MM.1S (cell line): ENCODE measurements around the gene RMND1.

Experiments
- DNase-seq: peaks from one replicate; pipeline ENCODE4 v3.0.0-alpha.2; 2015
- H2AFZ ChIP-seq: fragments of 300-600 bp; sonication (generic); 2 replicates; pipeline ENCODE4 v1.6.0; 2016; ENCODE audit warnings: antibody characterized with exemption, low read length
- H3F3A ChIP-seq: fragments of 300-600 bp; sonication (generic); 2 replicates; pipeline ENCODE4 v1.6.1; 2016; ENCODE audit warnings: mild to moderate bottlenecking, antibody characterized with exemption, low read length, moderate library complexity, mixed read lengths; ENCODE audit not compliant: insufficient read depth
- H3K27ac ChIP-seq: fragments of 300-600 bp; sonication (generic); 2 replicates; pipeline ENCODE4 v1.5.1; 2016; ENCODE audit warnings: mild to moderate bottlenecking, low read length
- H3K27me3 ChIP-seq: fragments of 300-600 bp; sonication (generic); replicated peaks from 2 replicates; pipeline ENCODE4 v1.6.0; 2016; ENCODE audit warnings: low read length; ENCODE audit not compliant: insufficient read depth
- H3K36me3 ChIP-seq: fragments of 300-600 bp; sonication (generic); replicated peaks from 2 replicates; pipeline ENCODE4 v1.6.1; 2016; ENCODE audit warnings: mild to moderate bottlenecking, low read length, mixed read lengths; ENCODE audit not compliant: insufficient read depth
- H3K4me1 ChIP-seq: fragments of 300-600 bp; sonication (generic); 2 replicates; pipeline ENCODE4 v1.6.1; 2016; ENCODE audit warnings: low read length, mixed read lengths
- H3K4me2 ChIP-seq: fragments of 300-600 bp; sonication (generic); 2 replicates; pipeline ENCODE4 v1.6.0; 2016; ENCODE audit warnings: low read depth, low read length
- H3K4me3 ChIP-seq: fragments of 300-600 bp; sonication (generic); 2 replicates; pipeline ENCODE4 v1.5.1; 2016; ENCODE audit warnings: low read length, mixed read lengths
- H3K79me2 ChIP-seq: fragments of 300-600 bp; sonication (generic); 2 replicates; pipeline ENCODE4 v1.6.1; 2016; ENCODE audit warnings: mixed run types, low read length, mixed read lengths
- H3K9ac ChIP-seq: fragments of 300-600 bp; sonication (generic); 2 replicates; pipeline ENCODE4 v1.6.1; 2016; ENCODE audit warnings: low read length, mixed read lengths
- H3K9me2 ChIP-seq: fragments of 300-600 bp; sonication (generic); replicated peaks from 2 replicates; pipeline ENCODE4 v1.6.1; 2016; ENCODE audit warnings: mild to moderate bottlenecking, low read length, mixed read lengths; ENCODE audit not compliant: insufficient read depth
- H3K9me3 ChIP-seq: fragments of 300-600 bp; sonication (generic); replicated peaks from 2 replicates; pipeline ENCODE4 v1.6.1; 2016; ENCODE audit warnings: mild to moderate bottlenecking, low read length, mixed read lengths; ENCODE audit not compliant: insufficient read depth
- H4K20me1 ChIP-seq: fragments of 300-600 bp; sonication (generic); 2 replicates; pipeline ENCODE4 v1.6.1; 2016; ENCODE audit warnings: mild to moderate bottlenecking, low read length, moderate library complexity, mixed read lengths; ENCODE audit not compliant: insufficient read depth
- CTCF ChIP-seq: fragments of 300-600 bp; sonication (generic); IDR thresholded peaks from 2 replicates; pipeline ENCODE4 v1.5.1; 2016; ENCODE audit warnings: antibody characterized with exemption, low read length, mixed read lengths
- EZH2 ChIP-seq: fragments of 300-600 bp; sonication (generic); optimal IDR thresholded peaks from 2 replicates; pipeline ENCODE3; 2017; ENCODE audit warnings: low read depth, mild to moderate bottlenecking, antibody characterized with exemption, low read length, mixed read lengths
- EZH2phosphoT487 ChIP-seq: fragments of 300-600 bp; sonication (generic); IDR thresholded peaks from 2 replicates; pipeline ENCODE4 v1.6.1; 2018; ENCODE audit warnings: antibody characterized with exemption, low read length

Gene RMND1

GRCh38 chr6:151388997-151389617, 62.8 kb downstream of the RMND1 start:
- H3K4me1 ChIP-seq = peaks cover 5% of the 10 kb centered on the region; the same call in 1 of the 2 replicates
- no peaks in the 10 kb centered on the region for H3K36me3 ChIP-seq
- peak overlapping the region; percentile 93; the same call in 1 of the 2 replicates for H3K27ac ChIP-seq
- peak overlapping the region; percentile 62 for H3K4me3 ChIP-seq
- TF ChIP-seq CTCF (no peak), EZH2phosphoT487 (no peak), EZH2 (no peak)
- peak overlapping the region; percentile 85 for H3K9ac ChIP-seq
- no peaks in the 10 kb centered on the region for H3K9me3 ChIP-seq
- peaks cover 28% of the 10 kb centered on the region for H3F3A ChIP-seq
- peaks cover 73% of the 10 kb centered on the region for H3K79me2 ChIP-seq
- DNase-seq = no peak
- no peaks in the 10 kb centered on the region for H4K20me1 ChIP-seq
- H3K27me3 ChIP-seq = no peaks in the 10 kb centered on the region
- H3K9me2 ChIP-seq = no peaks in the 10 kb centered on the region
- peak overlapping the region; percentile 70 for H3K4me2 ChIP-seq
- 0 out of 2 replicates have a peak overlapping the region, but pooled peaks have one; percentile 52 for H2AFZ ChIP-seq

GRCh38 chr6:151388236-151388635, 63.7 kb downstream of the RMND1 start:
- H3K4me2 ChIP-seq = no peak overlapping the region
- H3K4me3 ChIP-seq = no peak overlapping the region
- peaks cover 5% of the 10 kb centered on the region; the same call in 1 of the 2 replicates for H3K4me1 ChIP-seq
- no peak for DNase-seq
- H3K9ac ChIP-seq = no peak overlapping the region
- peaks cover 73% of the 10 kb centered on the region for H3K79me2 ChIP-seq
- H4K20me1 ChIP-seq = no peaks in the 10 kb centered on the region
- H3K36me3 ChIP-seq = no peaks in the 10 kb centered on the region
- H3K9me3 ChIP-seq = no peaks in the 10 kb centered on the region
- no peaks in the 10 kb centered on the region for H3K27me3 ChIP-seq
- no peak overlapping the region for H2AFZ ChIP-seq
- no peaks in the 10 kb centered on the region for H3K9me2 ChIP-seq
- H3F3A ChIP-seq = peaks cover 28% of the 10 kb centered on the region
- TF ChIP-seq EZH2phosphoT487 (no peak), CTCF (no peak), EZH2 (no peak)
- no peak overlapping the region for H3K27ac ChIP-seq

- H2AFZ ChIP-seq = no peak overlapping the region
- no peak overlapping the region for H3K9ac ChIP-seq
- H3K4me2 ChIP-seq = no peak overlapping the region
- no peak for DNase-seq
- H3K27me3 ChIP-seq = no peaks in the 10 kb centered on the region
- peaks cover 66% of the 10 kb centered on the region for H3K79me2 ChIP-seq
- H3K9me2 ChIP-seq = no peaks in the 10 kb centered on the region
- no peak overlapping the region for H3K4me3 ChIP-seq
- no peaks in the 10 kb centered on the region for H4K20me1 ChIP-seq
- H3K36me3 ChIP-seq = no peaks in the 10 kb centered on the region
- H3K27ac ChIP-seq = no peak overlapping the region
- TF ChIP-seq EZH2phosphoT487 (no peak), EZH2 (no peak), CTCF (no peak)
- no peaks in the 10 kb centered on the region for H3K4me1 ChIP-seq
- no peaks in the 10 kb centered on the region for H3K9me3 ChIP-seq
- H3F3A ChIP-seq = peaks cover 23% of the 10 kb centered on the region
Measured at GRCh38 chr6:151387175-151387970, 64.6 kb downstream of the RMND1 start.
